NB4 (cell line): Measurements from ENCODE around the gene JAML.

Experiments
- MYC ChIP-seq: IDR thresholded peaks from 2 replicates; pipeline ENCODE4 v1.6.1; 2011; ENCODE audit warnings: low read depth, low read length
- POLR2A ChIP-seq: IDR thresholded peaks from 2 replicates; pipeline ENCODE4 v1.6.1; 2011; ENCODE audit warnings: mild to moderate bottlenecking; ENCODE audit not compliant: insufficient read length; ENCODE audit errors: extremely low read depth
- TF ChIP-seq, protein P1 (sequence below): IDR thresholded peaks from one replicate; pipeline ENCODE4 v1.5.1; 2012; ENCODE audit warnings: low read depth, low read length
- TF ChIP-seq, protein P2 (sequence below): IDR thresholded peaks from 2 replicates; pipeline ENCODE4 v1.6.1; 2011; ENCODE audit warnings: low read depth, low read length

DNA sequence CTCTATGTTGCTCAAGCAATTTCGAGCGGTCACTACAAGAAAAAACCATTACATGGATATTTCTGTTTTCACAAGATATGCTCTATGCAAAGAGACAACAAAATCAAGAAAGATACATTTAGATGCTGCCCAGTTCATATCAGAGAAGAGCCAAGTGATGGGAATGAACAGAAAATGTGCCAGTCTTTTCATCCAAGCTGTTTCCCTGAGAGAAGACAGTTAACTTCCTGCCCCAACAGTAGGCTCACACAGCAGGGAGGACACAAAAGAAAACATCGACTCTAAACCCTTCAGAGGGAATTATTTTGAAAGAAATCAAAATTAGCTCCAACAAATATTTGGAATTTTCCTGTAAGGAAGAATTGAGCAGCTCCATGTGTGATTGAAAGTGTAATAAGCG lies 11.6 kb downstream of the JAML start:
- TF ChIP-seq, protein P1, sequence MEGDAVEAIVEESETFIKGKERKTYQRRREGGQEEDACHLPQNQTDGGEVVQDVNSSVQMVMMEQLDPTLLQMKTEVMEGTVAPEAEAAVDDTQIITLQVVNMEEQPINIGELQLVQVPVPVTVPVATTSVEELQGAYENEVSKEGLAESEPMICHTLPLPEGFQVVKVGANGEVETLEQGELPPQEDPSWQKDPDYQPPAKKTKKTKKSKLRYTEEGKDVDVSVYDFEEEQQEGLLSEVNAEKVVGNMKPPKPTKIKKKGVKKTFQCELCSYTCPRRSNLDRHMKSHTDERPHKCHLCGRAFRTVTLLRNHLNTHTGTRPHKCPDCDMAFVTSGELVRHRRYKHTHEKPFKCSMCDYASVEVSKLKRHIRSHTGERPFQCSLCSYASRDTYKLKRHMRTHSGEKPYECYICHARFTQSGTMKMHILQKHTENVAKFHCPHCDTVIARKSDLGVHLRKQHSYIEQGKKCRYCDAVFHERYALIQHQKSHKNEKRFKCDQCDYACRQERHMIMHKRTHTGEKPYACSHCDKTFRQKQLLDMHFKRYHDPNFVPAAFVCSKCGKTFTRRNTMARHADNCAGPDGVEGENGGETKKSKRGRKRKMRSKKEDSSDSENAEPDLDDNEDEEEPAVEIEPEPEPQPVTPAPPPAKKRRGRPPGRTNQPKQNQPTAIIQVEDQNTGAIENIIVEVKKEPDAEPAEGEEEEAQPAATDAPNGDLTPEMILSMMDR = no peak
- TF ChIP-seq POLR2A = no peak
- no peak for TF ChIP-seq MYC
- TF ChIP-seq, protein P2, sequence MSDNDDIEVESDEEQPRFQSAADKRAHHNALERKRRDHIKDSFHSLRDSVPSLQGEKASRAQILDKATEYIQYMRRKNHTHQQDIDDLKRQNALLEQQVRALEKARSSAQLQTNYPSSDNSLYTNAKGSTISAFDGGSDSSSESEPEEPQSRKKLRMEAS = no peak
